OCI-LY7 (cell line): ENCODE measurements around the gene RFX2.

ENCODE experiments used
- EZH2phosphoT487 ChIP-seq: fragments of 200-600 bp; sonication (generic); IDR thresholded peaks from 2 replicates; pipeline ENCODE4 v1.6.1; 2018; ENCODE audit warnings: low read depth, borderline replicate concordance, mild to moderate bottlenecking, mixed run types, antibody characterized with exemption, low read length, moderate library complexity, mixed read lengths
- TF ChIP-seq, protein P1 (sequence below): fragments of 200-600 bp; sonication (generic); conservative IDR thresholded peaks from 2 replicates; pipeline ENCODE4 v1.5.1; 2014; ENCODE audit warnings: mild to moderate bottlenecking, antibody characterized with exemption, low read length, moderate library complexity, mixed read lengths

GRCh38 chr19:5995606-5996005 lies 114.7 kb downstream of the RFX2 start:
- TF ChIP-seq EZH2phosphoT487 = no peak
- TF ChIP-seq, protein P1, sequence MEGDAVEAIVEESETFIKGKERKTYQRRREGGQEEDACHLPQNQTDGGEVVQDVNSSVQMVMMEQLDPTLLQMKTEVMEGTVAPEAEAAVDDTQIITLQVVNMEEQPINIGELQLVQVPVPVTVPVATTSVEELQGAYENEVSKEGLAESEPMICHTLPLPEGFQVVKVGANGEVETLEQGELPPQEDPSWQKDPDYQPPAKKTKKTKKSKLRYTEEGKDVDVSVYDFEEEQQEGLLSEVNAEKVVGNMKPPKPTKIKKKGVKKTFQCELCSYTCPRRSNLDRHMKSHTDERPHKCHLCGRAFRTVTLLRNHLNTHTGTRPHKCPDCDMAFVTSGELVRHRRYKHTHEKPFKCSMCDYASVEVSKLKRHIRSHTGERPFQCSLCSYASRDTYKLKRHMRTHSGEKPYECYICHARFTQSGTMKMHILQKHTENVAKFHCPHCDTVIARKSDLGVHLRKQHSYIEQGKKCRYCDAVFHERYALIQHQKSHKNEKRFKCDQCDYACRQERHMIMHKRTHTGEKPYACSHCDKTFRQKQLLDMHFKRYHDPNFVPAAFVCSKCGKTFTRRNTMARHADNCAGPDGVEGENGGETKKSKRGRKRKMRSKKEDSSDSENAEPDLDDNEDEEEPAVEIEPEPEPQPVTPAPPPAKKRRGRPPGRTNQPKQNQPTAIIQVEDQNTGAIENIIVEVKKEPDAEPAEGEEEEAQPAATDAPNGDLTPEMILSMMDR = no peak
